ENCODE results near the gene CDH4.

- TF ChIP-seq CTCF (IDR thresholded peaks at IDR 0.05) (no peak), PRDM15 (CRISPR knock-in tag; IDR thresholded peaks at IDR 0.05) (no peak)
Measured at GRCh38 chr20:61407561-61407960, 155.5 kb downstream of the CDH4 start.
